GM23338 (cell line): Measurements from ENCODE around the gene MAPK8. TPM values are rescaled to one million over a fixed set of nuclear protein-coding genes. Genes with fewer than 3 reads are reported as not detected.

Experiments used
- ATAC-seq: fragments of 200-7000 bp; cut with Tn5 transposase; 3 replicates; pipeline ENCODE4 v1.9.1; 2020
- DNase-seq: peaks from one replicate; pipeline ENCODE4 v3.0.0-alpha.2; 2015; ENCODE audit warnings: low spot score
- H2AFZ ChIP-seq: fragments of 200-600 bp; sonication (generic); 2 replicates; pipeline ENCODE4 v1.8.0; 2016; ENCODE audit warnings: antibody characterized with exemption, mild to moderate bottlenecking, moderate library complexity
- H3F3A ChIP-seq: fragments of 200-600 bp; sonication (generic); replicated peaks from 2 replicates; pipeline ENCODE4 v1.8.0; 2017; ENCODE audit warnings: antibody characterized with exemption, mixed run types, low read depth
- H3K27ac ChIP-seq: fragments of 200-600 bp; sonication (generic); 2 replicates; pipeline ENCODE4 v1.6.1; 2016; ENCODE audit warnings: low read depth
- H3K27me3 ChIP-seq: fragments of 200-600 bp; sonication (generic); 2 replicates; pipeline ENCODE4 v1.8.0; 2016; ENCODE audit warnings: mild to moderate bottlenecking, mixed run types, moderate library complexity; ENCODE audit not compliant: insufficient read depth
- H3K36me3 ChIP-seq: fragments of 200-600 bp; sonication (generic); 2 replicates; pipeline ENCODE4 v1.8.0; 2016; ENCODE audit warnings: mild to moderate bottlenecking; ENCODE audit not compliant: insufficient read depth
- H3K4me1 ChIP-seq: fragments of 200-600 bp; sonication (generic); 2 replicates; pipeline ENCODE4 v1.8.0; 2016; ENCODE audit warnings: mild to moderate bottlenecking, moderate library complexity; ENCODE audit not compliant: insufficient read depth
- H3K4me2 ChIP-seq: fragments of 200-600 bp; sonication (generic); 2 replicates; pipeline ENCODE4 v1.7.1; 2017; ENCODE audit warnings: mixed run types
- H3K4me3 ChIP-seq: fragments of 200-600 bp; sonication (generic); 2 replicates; pipeline ENCODE4 v1.6.1; 2016; ENCODE audit warnings: mixed run types
- H3K79me2 ChIP-seq: fragments of 200-600 bp; sonication (generic); replicated peaks from 2 replicates; pipeline ENCODE4 v1.8.0; 2017; ENCODE audit warnings: mild to moderate bottlenecking; ENCODE audit not compliant: insufficient read depth
- H3K9me2 ChIP-seq: fragments of 200-600 bp; sonication (generic); 2 replicates; pipeline ENCODE4 v1.8.0; 2017; ENCODE audit not compliant: insufficient read depth
- H4K20me1 ChIP-seq: fragments of 200-600 bp; sonication (generic); replicated peaks from 2 replicates; pipeline ENCODE4 v1.8.0; 2017; ENCODE audit warnings: mild to moderate bottlenecking; ENCODE audit not compliant: insufficient read depth
- H3K27ac Mint-ChIP-seq: 2 replicates; pipeline ENCODE4 v1.8.0; 2020; ENCODE audit warnings: inconsistent platforms, mild to moderate bottlenecking, moderate library complexity, mixed read lengths
- H3K27me3 Mint-ChIP-seq: 3 replicates; pipeline ENCODE4 v1.8.0; 2022; ENCODE audit warnings: low read depth, mild to moderate bottlenecking, moderate library complexity, mixed read lengths, inconsistent platforms; ENCODE audit not compliant: insufficient read depth, poor library complexity
- H3K36me3 Mint-ChIP-seq: 3 replicates; pipeline ENCODE4 v1.8.0; 2021; ENCODE audit warnings: low read depth, mild to moderate bottlenecking, inconsistent platforms, moderate library complexity, mixed read lengths
- H3K4me1 Mint-ChIP-seq: 3 replicates; pipeline ENCODE4 v1.8.0; 2020; ENCODE audit warnings: mild to moderate bottlenecking, inconsistent platforms, mixed read lengths
- H3K4me3 Mint-ChIP-seq: 3 replicates; pipeline ENCODE4 v1.8.0; 2021; ENCODE audit warnings: moderate library complexity, mild to moderate bottlenecking, inconsistent platforms, mixed read lengths
- H3K9me3 Mint-ChIP-seq: 3 replicates; pipeline ENCODE4 v1.8.0; 2020; ENCODE audit warnings: moderate library complexity, mild to moderate bottlenecking, inconsistent platforms, mixed read lengths
- ETS1 ChIP-seq: IDR thresholded peaks from 2 replicates; pipeline ENCODE4 v1.6.1; 2016; ENCODE audit warnings: antibody characterized with exemption
- EZH2 ChIP-seq: fragments of 200-600 bp; sonication (generic); IDR thresholded peaks from one replicate; pipeline ENCODE4 v1.8.0; 2017; ENCODE audit warnings: antibody characterized with exemption, mild to moderate bottlenecking, low read depth; ENCODE audit not compliant: unreplicated experiment
- JUNB ChIP-seq: IDR thresholded peaks from one replicate; pipeline ENCODE4 v1.6.1; 2016; ENCODE audit warnings: antibody characterized with exemption; ENCODE audit not compliant: unreplicated experiment
- NANOG ChIP-seq: IDR thresholded peaks from 2 replicates; pipeline ENCODE4 v1.6.1; 2016; ENCODE audit warnings: antibody characterized with exemption, borderline replicate concordance
- POLR2AphosphoS5 ChIP-seq: IDR thresholded peaks from 2 replicates; pipeline ENCODE4 v1.6.1; 2016; ENCODE audit warnings: antibody characterized with exemption, low read depth
- STAT1 ChIP-seq: IDR thresholded peaks from one replicate; pipeline ENCODE4 v1.6.1; 2016; ENCODE audit warnings: antibody characterized with exemption; ENCODE audit not compliant: unreplicated experiment
- ZNF114 ChIP-seq: fragments of 250-450 bp; sonication (Bioruptor Pico); IDR thresholded peaks from 2 replicates; pipeline ENCODE4 v1.5.0; 2020; ENCODE audit warnings: mild to moderate bottlenecking, moderate library complexity
- ZNF331 ChIP-seq: fragments of 250-450 bp; sonication (Bioruptor Pico); IDR thresholded peaks from 2 replicates; pipeline ENCODE4 v1.5.0; 2020; ENCODE audit warnings: low read depth, mild to moderate bottlenecking, moderate library complexity
- ZNF462 ChIP-seq: fragments of 250-450 bp; sonication (Bioruptor Pico); IDR thresholded peaks from 2 replicates; pipeline ENCODE4 v1.5.0; 2020; ENCODE audit warnings: mild to moderate bottlenecking, moderate library complexity
- polyA plus RNA-seq: library from polyadenylated mRNA; unstranded; fragments of >200 nt; fragmentation: Nextera tagmentation; extraction: Ambion mirVana; gene quantifications from 2 replicates; pipeline ENCODE4 v1.2.1, GENCODE V29; 2016
- total RNA-seq: library from RNA; depleted of rRNA; stranded (reverse); fragments of >200 nt; shearing (Covaris generic); gene quantifications from 2 replicates; pipeline ENCODE4 v1.2.3, GENCODE V29; 2014

MAPK8 gene
- total and polyA plus RNA-seq, 2 experiments from 2014 or later, result 52.4 to 73.6 TPM

- TF ChIP-seq ZNF462 (CRISPR knock-in tag) (no peak), JUNB (no peak), NANOG (no peak), EZH2 (no peak), POLR2AphosphoS5 (no peak)
Measured at GRCh38 chr10:48358838-48359237, 52.4 kb downstream of the MAPK8 start (continued).

DNA sequence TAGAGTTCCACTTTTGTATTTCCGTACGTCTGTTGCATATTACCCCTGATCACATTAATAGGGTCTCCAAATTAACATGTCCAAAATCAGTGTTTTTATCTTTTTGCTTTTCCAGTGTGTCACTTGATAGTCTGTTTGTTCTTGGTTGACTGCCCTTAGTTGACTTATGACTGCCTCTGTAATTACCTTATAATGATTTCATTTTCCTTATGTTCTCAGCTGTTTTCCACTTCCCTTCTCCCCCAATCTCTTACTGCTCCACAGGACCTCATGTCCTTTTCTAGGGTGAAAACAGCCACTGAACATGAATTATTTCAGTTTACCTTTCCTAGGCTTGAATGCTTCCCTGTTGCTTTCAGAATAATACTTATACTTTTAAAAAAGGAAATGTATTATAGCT is 54.7 kb downstream of the MAPK8 start:
- no peaks in the 10 kb centered on the region for H3K9me2 ChIP-seq
- no peaks in the 10 kb centered on the region for H3K27me3 Mint-ChIP-seq
- H3F3A ChIP-seq, result no peaks in the 10 kb centered on the region
- H3K79me2 ChIP-seq, result peaks cover 67% of the 10 kb centered on the region
- H2AFZ ChIP-seq, result no peak overlapping the region
- H3K4me3 ChIP-seq, result no peak overlapping the region
- H3K27ac Mint-ChIP-seq, result no peak overlapping the region
- no peak overlapping the region for H3K27ac ChIP-seq
- H3K4me1 ChIP-seq, result 0 out of 2 replicates have a peak, but pooled peaks cover 5% of the 10 kb centered on the region
- no peak overlapping the region for H3K4me2 ChIP-seq
- H3K4me3 Mint-ChIP-seq, result no peak overlapping the region
- H3K4me1 Mint-ChIP-seq, result peaks cover 15% of the 10 kb centered on the region; the same call in 2 of the 3 replicates
- H3K9me3 Mint-ChIP-seq, result no peaks in the 10 kb centered on the region
- no peaks in the 10 kb centered on the region for H3K36me3 Mint-ChIP-seq
- H3K27me3 ChIP-seq, result no peaks in the 10 kb centered on the region
- no peaks in the 10 kb centered on the region for H3K36me3 ChIP-seq
- DNase-seq (no peak), ATAC-seq (no peak)
- peaks cover 16% of the 10 kb centered on the region for H4K20me1 ChIP-seq
- no peak for TF ChIP-seq NANOG
- no peak for TF ChIP-seq ETS1
- TF ChIP-seq EZH2, result no peak
- no peak for TF ChIP-seq ZNF114 (CRISPR knock-in tag)
- TF ChIP-seq ZNF331 (CRISPR knock-in tag), result no peak
- no peak for TF ChIP-seq STAT1
- no peak for TF ChIP-seq ZNF462 (CRISPR knock-in tag)
